Ishikawa (cell line): ENCODE measurements around the gene APOH.

Experiments
- CEBPB ChIP-seq: IDR thresholded peaks from 2 replicates; pipeline ENCODE4 v1.6.1; 2012
- CREB1 ChIP-seq: IDR thresholded peaks from 2 replicates; pipeline ENCODE4 v1.6.1; 2012; ENCODE audit warnings: low read depth
- EP300 ChIP-seq: IDR thresholded peaks from 2 replicates; pipeline ENCODE4 v1.6.1; 2012; ENCODE audit warnings: borderline replicate concordance
- MAX ChIP-seq: IDR thresholded peaks from 2 replicates; pipeline ENCODE4 v1.6.1; 2012
- NFIC ChIP-seq: IDR thresholded peaks from 2 replicates; pipeline ENCODE4 v1.6.1; 2012
- RAD21 ChIP-seq: IDR thresholded peaks from 2 replicates; pipeline ENCODE4 v1.6.1; 2012; ENCODE audit warnings: low read depth
- TCF12 ChIP-seq: IDR thresholded peaks from 2 replicates; pipeline ENCODE4 v1.6.1; 2012; ENCODE audit warnings: low read depth
- YY1 ChIP-seq: IDR thresholded peaks from 2 replicates; pipeline ENCODE4 v1.6.1; 2012; ENCODE audit warnings: low read depth
- ZBTB7A ChIP-seq: IDR thresholded peaks from 2 replicates; pipeline ENCODE4 v1.6.1; 2012; ENCODE audit warnings: low read depth
- TF ChIP-seq, protein P1 (sequence below): IDR thresholded peaks from 2 replicates; pipeline ENCODE4 v1.6.1; 2012; ENCODE audit warnings: low read depth, mild to moderate bottlenecking
- TF ChIP-seq, protein P2 (sequence below): IDR thresholded peaks from 2 replicates; pipeline ENCODE4 v1.6.1; 2012

DNA sequence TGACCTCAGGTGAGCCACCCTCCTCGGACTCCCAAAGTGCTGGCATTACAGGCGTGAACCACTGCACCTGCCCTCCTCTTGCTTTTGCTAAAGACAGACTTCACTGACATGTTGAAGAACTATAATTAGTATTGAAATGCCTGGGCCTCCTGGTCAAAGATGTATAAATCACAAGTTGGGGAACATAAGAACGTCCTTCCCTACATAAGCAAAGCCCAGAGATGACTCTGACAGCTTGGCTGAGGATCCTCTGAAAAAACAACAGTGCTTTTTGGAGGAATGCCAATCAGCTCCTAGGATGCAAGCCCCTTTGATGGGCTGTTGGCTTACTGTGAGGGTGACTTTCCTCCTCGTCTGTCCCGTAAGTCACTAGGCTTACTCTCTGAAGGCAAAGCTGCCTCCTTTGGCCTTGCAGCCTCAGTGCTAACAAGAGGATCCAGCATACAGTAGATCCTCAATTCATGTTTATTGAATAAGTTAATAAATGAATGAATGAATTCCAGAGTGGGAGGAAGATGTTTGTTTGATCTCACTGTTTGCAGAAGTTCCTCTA is 6.3 kb downstream of the APOH start:
- TF ChIP-seq YY1 (no peak), CEBPB (no peak), CREB1 (no peak), RAD21 (no peak), TCF12 (no peak), MAX (no peak), NFIC (no peak), EP300 (no peak), ZBTB7A (no peak)
- TF ChIP-seq, protein P1, sequence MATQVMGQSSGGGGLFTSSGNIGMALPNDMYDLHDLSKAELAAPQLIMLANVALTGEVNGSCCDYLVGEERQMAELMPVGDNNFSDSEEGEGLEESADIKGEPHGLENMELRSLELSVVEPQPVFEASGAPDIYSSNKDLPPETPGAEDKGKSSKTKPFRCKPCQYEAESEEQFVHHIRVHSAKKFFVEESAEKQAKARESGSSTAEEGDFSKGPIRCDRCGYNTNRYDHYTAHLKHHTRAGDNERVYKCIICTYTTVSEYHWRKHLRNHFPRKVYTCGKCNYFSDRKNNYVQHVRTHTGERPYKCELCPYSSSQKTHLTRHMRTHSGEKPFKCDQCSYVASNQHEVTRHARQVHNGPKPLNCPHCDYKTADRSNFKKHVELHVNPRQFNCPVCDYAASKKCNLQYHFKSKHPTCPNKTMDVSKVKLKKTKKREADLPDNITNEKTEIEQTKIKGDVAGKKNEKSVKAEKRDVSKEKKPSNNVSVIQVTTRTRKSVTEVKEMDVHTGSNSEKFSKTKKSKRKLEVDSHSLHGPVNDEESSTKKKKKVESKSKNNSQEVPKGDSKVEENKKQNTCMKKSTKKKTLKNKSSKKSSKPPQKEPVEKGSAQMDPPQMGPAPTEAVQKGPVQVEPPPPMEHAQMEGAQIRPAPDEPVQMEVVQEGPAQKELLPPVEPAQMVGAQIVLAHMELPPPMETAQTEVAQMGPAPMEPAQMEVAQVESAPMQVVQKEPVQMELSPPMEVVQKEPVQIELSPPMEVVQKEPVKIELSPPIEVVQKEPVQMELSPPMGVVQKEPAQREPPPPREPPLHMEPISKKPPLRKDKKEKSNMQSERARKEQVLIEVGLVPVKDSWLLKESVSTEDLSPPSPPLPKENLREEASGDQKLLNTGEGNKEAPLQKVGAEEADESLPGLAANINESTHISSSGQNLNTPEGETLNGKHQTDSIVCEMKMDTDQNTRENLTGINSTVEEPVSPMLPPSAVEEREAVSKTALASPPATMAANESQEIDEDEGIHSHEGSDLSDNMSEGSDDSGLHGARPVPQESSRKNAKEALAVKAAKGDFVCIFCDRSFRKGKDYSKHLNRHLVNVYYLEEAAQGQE: no peak
- TF ChIP-seq, protein P2, sequence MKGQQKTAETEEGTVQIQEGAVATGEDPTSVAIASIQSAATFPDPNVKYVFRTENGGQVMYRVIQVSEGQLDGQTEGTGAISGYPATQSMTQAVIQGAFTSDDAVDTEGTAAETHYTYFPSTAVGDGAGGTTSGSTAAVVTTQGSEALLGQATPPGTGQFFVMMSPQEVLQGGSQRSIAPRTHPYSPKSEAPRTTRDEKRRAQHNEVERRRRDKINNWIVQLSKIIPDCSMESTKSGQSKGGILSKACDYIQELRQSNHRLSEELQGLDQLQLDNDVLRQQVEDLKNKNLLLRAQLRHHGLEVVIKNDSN: no peak
